Measurements from ENCODE around the gene ETV7.
"Not testable (repeated sequence)": the region's sequence is repeated elsewhere in the genome, so short reads cannot be mapped to it uniquely, and the experiment has no call there.

ETV7 gene

DNA sequence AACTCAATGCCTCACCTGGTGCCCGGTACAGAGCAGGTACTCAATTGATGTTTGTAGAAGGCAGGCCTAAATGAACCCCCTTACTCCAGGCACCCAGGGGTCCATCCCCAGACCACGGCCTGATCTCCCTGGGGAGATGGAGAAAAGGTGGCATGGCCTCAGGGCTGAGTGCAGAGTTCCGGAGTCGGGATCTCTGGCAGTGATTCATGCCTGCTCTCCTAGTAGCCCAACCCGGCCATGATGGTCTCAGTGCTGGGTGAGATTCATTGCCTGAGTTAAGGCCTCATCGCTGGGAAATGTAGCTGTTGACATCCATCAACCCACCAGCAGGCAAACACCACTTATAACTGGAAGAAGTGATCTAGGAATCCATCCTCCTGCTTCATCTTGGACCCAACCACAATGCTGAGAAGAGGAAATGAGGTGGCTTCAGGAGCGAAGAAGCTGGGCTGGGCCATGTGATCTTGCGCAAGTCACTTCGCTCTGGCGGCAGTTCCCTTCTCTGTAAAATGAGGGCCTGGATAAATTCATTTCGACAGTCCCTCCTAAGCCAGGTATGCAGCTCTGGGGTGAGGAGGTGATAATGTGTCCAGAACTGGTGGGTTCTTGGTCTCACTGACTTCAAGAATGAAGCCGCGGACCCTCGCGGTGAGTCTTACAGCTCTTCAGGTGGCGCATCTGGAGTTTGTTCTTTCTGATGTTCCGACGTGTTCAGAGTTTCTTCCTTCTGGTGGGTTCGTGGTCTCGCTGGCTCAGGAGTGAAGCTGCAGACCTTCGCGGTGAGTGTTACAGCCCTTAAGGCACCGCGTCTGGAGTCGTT lies 24.7 kb downstream of the ETV7 start:
- DNase-seq = no peak

GRCh38 chr6:36361071-36361470 lies 26.4 kb downstream of the ETV7 start:
- no peak for DNase-seq

DNA sequence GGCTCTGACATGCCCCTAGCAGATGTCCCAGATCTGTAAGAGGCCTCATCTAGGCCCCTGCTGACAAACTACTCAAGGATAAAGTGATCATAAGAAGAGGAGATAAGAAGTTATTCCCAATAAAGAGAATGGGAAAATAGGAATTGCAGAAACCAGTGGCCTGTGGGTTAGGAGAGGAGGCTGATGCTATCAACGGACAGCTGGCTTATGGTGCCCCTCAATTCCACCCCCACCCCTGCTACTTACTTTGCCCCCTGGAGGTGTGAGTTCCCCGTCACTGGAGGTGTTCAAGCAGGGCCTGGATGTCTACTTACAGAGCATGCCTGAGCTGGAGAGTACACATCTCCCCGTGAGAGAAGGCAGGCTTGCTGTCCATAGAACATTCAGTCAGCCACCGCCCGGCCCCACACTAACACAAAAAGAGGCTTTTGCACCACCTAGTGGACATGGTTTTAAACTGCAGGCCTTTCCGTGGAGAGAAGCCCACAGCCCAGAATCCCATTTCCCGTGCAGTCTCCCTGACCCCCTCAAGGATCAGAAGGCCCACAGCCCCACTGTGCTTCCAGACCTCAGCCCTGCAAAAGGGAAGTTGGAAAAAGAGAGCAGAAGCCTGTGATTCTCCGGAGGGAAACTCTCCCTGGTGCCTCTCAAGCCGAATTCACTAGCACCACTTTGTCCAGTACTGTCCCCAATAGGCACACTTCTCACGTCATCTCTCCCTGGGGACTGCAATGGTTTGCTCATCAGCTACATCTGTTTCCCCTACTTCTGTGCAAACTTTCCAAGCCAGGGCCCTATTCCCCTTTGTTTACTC lies 27.0 kb downstream of the ETV7 start:
- peak; percentile 87 for DNase-seq

DNA sequence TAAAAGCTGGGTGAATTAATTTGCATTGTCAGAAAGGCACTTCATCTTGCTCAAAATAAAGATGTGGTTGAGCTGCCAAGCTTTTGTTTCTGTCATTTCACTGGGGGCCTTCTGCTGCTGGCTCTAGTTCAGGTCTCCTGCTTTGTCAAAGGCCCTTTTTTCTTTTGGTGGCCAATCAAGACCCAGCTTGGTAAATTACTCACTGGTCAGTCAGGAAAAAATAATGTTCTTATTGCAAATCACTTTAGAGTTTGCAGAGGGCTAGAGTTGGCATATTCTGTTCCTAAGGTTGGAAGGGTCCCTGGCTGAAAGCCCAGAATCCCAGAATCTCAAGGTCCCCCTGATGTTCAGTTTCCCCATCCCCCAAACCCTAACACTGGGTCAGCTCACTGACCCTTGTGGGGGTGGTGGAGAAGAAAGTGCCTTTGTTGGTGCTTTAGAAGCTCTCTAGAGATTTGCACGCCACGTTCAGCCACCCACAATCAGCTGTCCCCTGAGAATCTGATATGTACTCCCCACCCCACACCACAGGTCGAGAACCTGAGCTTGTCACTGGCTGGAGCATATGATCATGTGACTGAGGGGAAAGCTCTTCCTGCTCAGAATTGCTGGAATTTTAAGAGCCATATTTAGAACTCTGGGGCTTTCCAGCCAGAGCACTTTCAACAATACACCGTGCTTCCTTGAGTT lies 29.1 kb downstream of the ETV7 start:
- no peak for DNase-seq

DNA sequence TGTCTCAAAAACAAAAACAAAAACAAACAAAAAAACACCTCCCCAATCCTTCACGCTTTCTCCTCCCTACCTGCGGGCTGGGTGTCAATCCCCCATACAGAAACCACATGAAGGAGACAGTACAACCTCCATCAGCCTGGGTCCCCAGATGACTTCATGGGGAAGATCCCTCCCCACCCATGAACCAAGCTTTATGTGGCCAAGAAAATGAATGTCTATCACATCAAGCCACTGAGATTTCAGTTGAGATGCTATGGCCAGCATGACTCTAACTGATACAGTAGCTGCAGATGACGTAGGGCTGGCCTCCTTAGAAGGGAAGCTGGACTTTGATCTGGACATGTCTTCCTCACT lies 29.6 kb downstream of the ETV7 start:
- DNase-seq = no peak

DNA sequence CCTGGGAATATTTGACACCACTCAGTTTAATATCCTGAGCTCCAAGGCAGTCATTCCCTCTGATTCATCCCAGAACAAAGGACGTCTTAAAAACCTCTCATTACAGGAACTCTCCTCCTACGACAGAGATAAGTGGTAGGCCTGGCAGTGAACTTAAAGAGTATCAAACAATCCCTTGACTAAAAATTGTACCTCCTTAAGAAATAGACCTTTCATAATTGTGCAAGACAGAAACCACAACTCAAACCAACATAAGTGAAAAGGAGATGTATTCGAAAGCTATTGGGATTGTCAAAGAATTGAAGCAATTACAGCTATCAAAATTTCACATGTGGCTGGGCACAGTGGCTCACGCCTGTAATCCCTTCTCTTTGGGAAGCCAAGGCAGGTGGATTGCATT lies 31.6 kb downstream of the ETV7 start:
- no peak for DNase-seq

- no peak for DNase-seq
Measured at GRCh38 chr6:36353411-36353915, 34.0 kb downstream of the ETV7 start.

- no peak for DNase-seq
Measured at GRCh38 chr6:36352477-36353157, 34.9 kb downstream of the ETV7 start.

DNA sequence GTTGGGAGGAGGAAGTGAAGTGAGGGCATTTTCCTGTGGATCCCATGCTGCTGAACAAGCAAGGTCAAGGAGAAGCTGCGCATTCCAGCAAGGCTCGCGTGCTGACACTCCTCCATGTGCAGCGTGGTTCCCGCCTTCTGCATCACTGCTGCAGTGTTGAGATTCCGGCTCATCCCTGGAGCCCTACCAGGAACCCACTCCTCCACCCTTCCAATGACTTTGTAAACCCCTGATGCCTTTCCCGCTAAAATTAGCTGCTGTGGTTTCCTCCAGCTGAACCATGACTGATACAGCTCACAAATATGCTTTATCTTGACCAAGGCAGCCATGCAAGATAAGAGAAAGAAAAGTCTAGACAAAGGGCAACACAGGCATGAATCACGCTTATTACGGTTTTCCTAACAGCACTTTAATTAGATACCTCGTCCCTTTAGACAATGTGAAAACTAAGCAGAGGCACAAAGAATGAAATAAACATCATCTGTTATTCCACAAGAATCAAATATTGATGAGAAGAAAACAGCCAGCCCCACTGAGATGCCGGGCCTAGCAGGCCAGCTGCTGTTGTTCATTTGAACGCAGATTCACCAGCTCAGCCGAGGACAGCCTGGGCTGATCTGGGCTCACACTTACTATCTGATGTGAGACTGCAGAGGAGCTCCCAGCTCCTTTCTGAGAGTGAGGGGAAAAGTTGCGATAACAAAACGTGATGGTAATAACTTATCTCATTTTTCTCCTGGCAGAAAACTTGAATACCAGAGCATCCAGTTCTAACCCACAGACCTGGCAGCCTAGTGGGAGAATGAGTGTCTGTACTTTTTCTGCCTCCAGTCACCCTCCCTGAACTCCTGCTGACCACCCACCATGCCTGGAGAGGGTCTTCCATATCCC lies 36.5 kb downstream of the ETV7 start:
- DNase-seq = no peak

GRCh38 chr6:36350082-36350481 lies 37.4 kb downstream of the ETV7 start:
- no peak for DNase-seq

DNA sequence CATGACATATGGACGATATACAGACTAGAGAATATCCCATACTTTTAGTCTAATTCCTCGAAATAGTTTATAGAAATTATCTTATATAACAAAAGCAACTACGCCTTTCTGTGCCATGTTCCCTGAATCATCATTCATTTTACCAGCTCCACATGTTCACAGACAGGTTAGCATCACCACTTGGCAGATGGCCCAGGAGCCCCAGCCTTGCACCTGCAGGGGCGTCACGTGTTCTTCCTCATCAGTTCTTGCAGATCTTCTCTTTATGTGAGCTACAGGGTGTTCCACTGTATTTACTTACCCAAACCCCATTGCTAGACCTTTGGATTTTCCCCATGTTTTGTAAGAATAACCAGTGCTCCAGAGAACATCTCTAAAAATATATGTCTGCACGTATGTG lies 38.2 kb downstream of the ETV7 start:
- DNase-seq = peak; percentile 88

DNA sequence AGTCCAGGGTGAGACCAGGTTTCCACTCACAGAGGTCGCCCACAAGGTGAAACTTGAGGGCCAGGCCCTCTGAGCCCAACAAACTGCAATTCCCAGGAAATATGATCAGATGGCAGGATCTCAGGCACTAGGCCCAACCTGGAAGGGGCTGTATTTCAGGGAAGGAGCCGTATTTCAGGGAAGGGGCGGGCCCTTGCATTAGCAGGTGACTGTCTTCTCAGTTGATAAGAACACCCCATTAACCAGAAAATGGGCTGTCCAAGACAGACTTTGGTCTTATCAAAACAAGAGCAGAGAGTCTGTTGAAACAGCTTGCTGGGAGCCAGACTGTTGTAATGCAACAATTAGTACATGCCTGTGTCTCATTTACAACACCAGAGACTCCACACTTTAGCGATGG lies 39.8 kb downstream of the ETV7 start:
- DNase-seq = no peak

DNA sequence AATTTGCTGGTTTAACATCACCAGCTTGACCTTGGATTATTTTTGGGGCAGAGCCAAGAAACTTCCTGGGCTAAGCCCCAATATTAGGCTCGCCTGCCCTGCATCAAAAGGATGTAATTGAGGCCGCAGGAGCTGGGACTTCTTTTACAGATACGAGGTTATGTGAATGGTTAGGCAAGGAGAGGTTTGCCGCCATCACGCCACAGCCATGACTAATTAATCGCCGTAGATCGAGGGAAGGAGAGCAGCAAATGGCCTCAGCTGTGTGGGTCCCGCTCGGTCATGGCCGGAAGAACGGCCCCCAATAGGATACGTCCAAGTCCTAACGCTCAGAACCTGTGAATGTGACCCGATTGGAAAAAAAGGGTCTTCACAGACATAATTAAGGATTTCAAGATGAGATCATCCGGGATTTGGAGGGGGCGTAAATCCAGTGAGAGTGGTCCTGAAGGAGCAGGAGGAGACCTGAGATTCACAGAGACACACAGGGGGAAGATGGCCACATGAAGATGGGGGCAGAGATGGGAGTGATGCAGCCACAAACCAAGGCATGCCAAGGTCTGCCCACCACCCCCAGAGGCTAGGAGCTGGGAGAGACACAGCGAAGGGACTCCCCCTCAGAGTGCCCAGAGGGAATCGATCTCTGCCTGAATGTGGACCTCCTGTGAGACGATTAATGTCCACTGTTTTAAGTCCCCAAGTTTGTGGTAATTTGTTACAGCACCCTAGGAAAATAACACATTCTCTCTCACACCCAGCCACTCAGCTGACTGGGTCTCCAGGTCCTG lies 40.8 kb downstream of the ETV7 start:
- no peak for DNase-seq

GRCh38 chr6:36345681-36346466 lies 41.6 kb downstream of the ETV7 start:
- no peak for DNase-seq

- no peak for DNase-seq
Measured at GRCh38 chr6:36343109-36343680, 44.3 kb downstream of the ETV7 start.

DNA sequence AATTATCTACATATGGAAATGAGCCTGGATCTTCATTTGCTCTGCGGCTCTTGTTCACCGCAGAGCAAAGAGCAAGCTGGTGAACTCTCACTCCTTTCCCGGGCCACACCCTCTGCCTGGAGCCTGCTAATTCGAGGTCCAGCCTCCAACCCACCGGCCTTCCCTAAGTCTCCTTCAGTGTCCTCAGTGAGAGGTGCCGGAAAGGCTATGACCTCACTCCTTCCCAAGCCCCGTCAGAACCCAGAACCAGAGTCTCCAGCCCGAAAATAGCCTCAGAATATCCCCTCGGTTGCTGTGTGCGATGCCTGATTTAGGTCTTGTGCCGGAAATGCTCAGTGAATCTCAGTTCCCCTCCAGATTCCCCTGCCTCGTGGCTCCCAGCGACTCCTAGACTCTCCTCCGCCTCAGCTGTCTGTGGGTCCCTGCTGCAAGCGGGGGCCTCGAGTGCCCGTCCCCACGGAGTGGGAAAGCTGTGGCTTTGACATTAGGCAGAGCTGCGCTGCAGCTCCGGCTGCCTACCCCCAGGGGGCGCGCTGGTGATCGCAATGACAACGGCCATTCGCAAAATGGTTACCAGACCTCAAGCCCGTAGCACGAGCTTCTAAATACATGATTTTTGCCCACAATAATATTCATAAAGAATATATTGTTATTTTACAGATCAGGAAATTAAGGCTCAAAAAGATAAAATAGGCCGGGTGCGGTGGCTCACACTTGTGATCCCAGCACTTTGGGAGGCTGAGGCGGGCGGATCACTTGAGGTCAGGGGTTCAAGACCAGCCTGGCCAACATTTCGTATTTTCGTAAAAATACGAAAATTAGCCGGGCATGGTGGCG lies 46.6 kb downstream of the ETV7 start:
- DNase-seq = peak; percentile 38

GRCh38 chr6:36340306-36340617 lies 47.2 kb downstream of the ETV7 start:
- no peak for DNase-seq

- no peak for DNase-seq
Measured at GRCh38 chr6:36339146-36339545, 48.3 kb downstream of the ETV7 start.

- DNase-seq = not testable (repeated sequence)
Measured at GRCh38 chr6:36338223-36338622, 49.2 kb downstream of the ETV7 start.

Measured in NCI-H510A (cell line).